ENCODE measurements around the gene EXD3. TPM values are rescaled to one million over a fixed set of nuclear protein-coding genes. Genes with fewer than 3 reads are reported as not detected.

Gene EXD3
- total RNA-seq, 6 experiments from 2014 or later, result 6.4 to 10.6 (median 8.7) TPM

GRCh38 chr9:137354153-137354844 is 68.7 kb downstream of the EXD3 start:
- Mint-ChIP-seq H3K4me3 (no peak overlapping the region), H3K9me3 (peaks cover 27% of the 10 kb centered on the region), H3K27ac (no peak overlapping the region), H3K27me3 (ENCODE audit: insufficient read depth) (peaks cover 3% of the 10 kb centered on the region; the same call in 1 of the 2 replicates), H3K4me1 (ENCODE audit: low read depth) (no peaks in the 10 kb centered on the region), H3K36me3 (ENCODE audit: low read depth) (peaks cover 16% of the 10 kb centered on the region)
- TF ChIP-seq CTCF (IDR thresholded peaks at IDR 0.05), result no peak
- no peak for DNase-seq

- Mint-ChIP-seq H3K4me1 (ENCODE audit: low read depth) (no peaks in the 10 kb centered on the region), H3K9me3 (peaks cover 25% of the 10 kb centered on the region), H3K36me3 (ENCODE audit: low read depth) (peaks cover 16% of the 10 kb centered on the region), H3K4me3 (no peak overlapping the region), H3K27me3 (ENCODE audit: insufficient read depth) (peaks cover 3% of the 10 kb centered on the region; the same call in 1 of the 2 replicates), H3K27ac (no peak overlapping the region)
- no peak for DNase-seq
- no peak for TF ChIP-seq CTCF (IDR thresholded peaks at IDR 0.05)
Observed at GRCh38 chr9:137353223-137354152, 69.5 kb downstream of the EXD3 start.

GRCh38 chr9:137352511-137353222 is 70.3 kb downstream of the EXD3 start:
- peaks cover 13% of the 10 kb centered on the region for H3K36me3 Mint-ChIP-seq (ENCODE audit: low read depth)
- no peak overlapping the region for H3K4me3 Mint-ChIP-seq
- no peak overlapping the region for H3K27ac Mint-ChIP-seq
- H3K27me3 Mint-ChIP-seq (ENCODE audit: insufficient read depth), result no peaks in the 10 kb centered on the region; the same call in 1 of the 2 replicates
- H3K9me3 Mint-ChIP-seq, result peaks cover 18% of the 10 kb centered on the region
- no peak for TF ChIP-seq CTCF (IDR thresholded peaks at IDR 0.05)
- DNase-seq, result no peak
- no peaks in the 10 kb centered on the region for H3K4me1 Mint-ChIP-seq (ENCODE audit: low read depth)

GRCh38 chr9:137351781-137352501 is 71.0 kb downstream of the EXD3 start:
- no peak overlapping the region for H3K4me3 Mint-ChIP-seq
- DNase-seq, result no peak

More at GRCh38 chr9:137351781-137352501, 71.0 kb downstream of the EXD3 start:
- H3K27me3 Mint-ChIP-seq (ENCODE audit: insufficient read depth), result no peaks in the 10 kb centered on the region; the same call in 1 of the 2 replicates
- H3K4me1 Mint-ChIP-seq (ENCODE audit: low read depth), result no peaks in the 10 kb centered on the region
- no peak for TF ChIP-seq CTCF (IDR thresholded peaks at IDR 0.05)
- H3K9me3 Mint-ChIP-seq, result peaks cover 18% of the 10 kb centered on the region
- peaks cover 11% of the 10 kb centered on the region for H3K36me3 Mint-ChIP-seq (ENCODE audit: low read depth)
- no peak overlapping the region for H3K27ac Mint-ChIP-seq
